Activated naive CD4-positive, alpha-beta T cell treated with anti-CD3 and anti-CD28 coated beads for 36 hours (primary cell): ENCODE data around the gene PSTPIP1. TPM values are rescaled to one million over a fixed set of nuclear protein-coding genes. Genes with fewer than 3 reads are reported as not detected.

Source experiments
- CTCF ChIA-PET: fragments of 350-600 bp; sonication (Branson Sonifier 250); formaldehyde crosslinking; loops from one replicate; lab custom pipeline; 2021; ENCODE audit warnings: antibody characterized with exemption; lab: Charles Lee
- DNase-seq: peaks from one replicate; pipeline ENCODE4 v3.0.0-alpha.2; 2020
- H3K27ac Mint-ChIP-seq: one replicate; pipeline ENCODE4 v1.8.0; 2021; ENCODE audit warnings: mild to moderate bottlenecking, mixed read lengths
- H3K27me3 Mint-ChIP-seq: one replicate; pipeline ENCODE4 v1.8.0; 2021; ENCODE audit warnings: low read depth, mixed read lengths
- H3K36me3 Mint-ChIP-seq: one replicate; pipeline ENCODE4 v1.8.0; 2021; ENCODE audit warnings: low read depth, mixed read lengths
- H3K4me1 Mint-ChIP-seq: one replicate; pipeline ENCODE4 v1.8.0; 2021; ENCODE audit warnings: low read depth, mixed read lengths
- H3K4me3 Mint-ChIP-seq: one replicate; pipeline ENCODE4 v1.8.0; 2021; ENCODE audit warnings: mild to moderate bottlenecking, moderate library complexity, mixed read lengths
- H3K9me3 Mint-ChIP-seq: one replicate; pipeline ENCODE4 v1.8.0; 2021; ENCODE audit warnings: mixed read lengths
- intact Hi-C: fragments of 100-400 bp; cut with micrococcal nuclease; formaldehyde crosslinking; loops from one replicate; pipeline ENCODE4 v1.15.1; 2023
- total RNA-seq, 2 experiments: library from RNA; stranded (reverse); gene quantifications; one replicate each; pipeline ENCODE4 v1.2.3, GENCODE V29; 2021

PSTPIP1 gene
- total RNA-seq, 2 experiments from 2014 or later: 94.2 to 102 TPM

- Mint-ChIP-seq H3K36me3 (no peaks in the 10 kb centered on the region), H3K9me3 (no peaks in the 10 kb centered on the region), H3K27me3 (no peaks in the 10 kb centered on the region), H3K27ac (no peak overlapping the region), H3K4me3 (no peak overlapping the region), H3K4me1 (peaks cover 16% of the 10 kb centered on the region)
- intact Hi-C loops: loop anchor here (5.0 kb wide), 2 partner anchors 172 to 348 kb away; partner anchors contain the start of genes HMG20A and PEAK1
- CTCF ChIA-PET: no interaction called here
- DNase-seq: no peak
These were observed 79.4 kb downstream of the PSTPIP1 start for GRCh38 chr15:77074350-77074749.

GRCh38 chr15:77075528-77075927 is 80.6 kb downstream of the PSTPIP1 start:
- no peak for DNase-seq
- H3K4me1 Mint-ChIP-seq: peaks cover 9% of the 10 kb centered on the region
- H3K4me3 Mint-ChIP-seq: no peak overlapping the region
- H3K27me3 Mint-ChIP-seq: no peaks in the 10 kb centered on the region
- CTCF ChIA-PET: interaction anchor here (0.6 kb wide), 1 partner anchor 1146 kb away, joined by 4 read pairs; no protein-coding TSS in a partner anchor
- no peak overlapping the region for H3K27ac Mint-ChIP-seq
- no peaks in the 10 kb centered on the region for H3K36me3 Mint-ChIP-seq
- H3K9me3 Mint-ChIP-seq: no peaks in the 10 kb centered on the region
- intact Hi-C loops: no loop called here

- Mint-ChIP-seq H3K27me3 (no peaks in the 10 kb centered on the region), H3K9me3 (no peaks in the 10 kb centered on the region), H3K36me3 (no peaks in the 10 kb centered on the region), H3K4me3 (no peak overlapping the region), H3K27ac (no peak overlapping the region), H3K4me1 (peaks cover 5% of the 10 kb centered on the region)
- CTCF ChIA-PET: no interaction called here
- intact Hi-C loops: no loop called here
- no peak for DNase-seq
These were observed 81.5 kb downstream of the PSTPIP1 start for GRCh38 chr15:77076323-77076915.

- CTCF ChIA-PET: interaction anchor here (0.8 to 0.9 kb wide), 2 partner anchors 10 to 108 kb away, joined by 4 read pairs; no protein-coding TSS in a partner anchor
- no peak for DNase-seq
- no peak overlapping the region for H3K27ac Mint-ChIP-seq
These were observed 87.0 kb downstream of the PSTPIP1 start for GRCh38 chr15:77081971-77082370.

GRCh38 chr15:77083381-77084160 is 88.6 kb downstream of the PSTPIP1 start:
- peak overlapping the region; percentile 57 for H3K4me3 Mint-ChIP-seq
- no peaks in the 10 kb centered on the region for H3K9me3 Mint-ChIP-seq
- CTCF ChIA-PET: no interaction called here

More at GRCh38 chr15:77081971-77082370, 87.0 kb downstream of the PSTPIP1 start:
- Mint-ChIP-seq H3K27me3 (no peaks in the 10 kb centered on the region), H3K4me1 (peaks cover 24% of the 10 kb centered on the region), H3K36me3 (no peaks in the 10 kb centered on the region), H3K4me3 (no peak overlapping the region), H3K9me3 (no peaks in the 10 kb centered on the region)
- intact Hi-C loops: no loop called here

GRCh38 chr15:77084436-77084835 is 89.5 kb downstream of the PSTPIP1 start:
- Mint-ChIP-seq H3K4me1 (peaks cover 24% of the 10 kb centered on the region), H3K4me3 (no peak overlapping the region)

More at GRCh38 chr15:77083381-77084160, 88.6 kb downstream of the PSTPIP1 start:
- no peaks in the 10 kb centered on the region for H3K27me3 Mint-ChIP-seq
- H3K36me3 Mint-ChIP-seq: no peaks in the 10 kb centered on the region
- intact Hi-C loops: no loop called here
- no peak overlapping the region for H3K27ac Mint-ChIP-seq
- peaks cover 24% of the 10 kb centered on the region for H3K4me1 Mint-ChIP-seq
- DNase-seq: peak; percentile 75

GRCh38 chr15:77085297-77085696 is 90.4 kb downstream of the PSTPIP1 start:
- Mint-ChIP-seq H3K27me3 (no peaks in the 10 kb centered on the region), H3K4me1 (peaks cover 24% of the 10 kb centered on the region), H3K4me3 (no peak overlapping the region), H3K36me3 (no peaks in the 10 kb centered on the region), H3K27ac (no peak overlapping the region), H3K9me3 (no peaks in the 10 kb centered on the region)
- intact Hi-C loops: no loop called here
- DNase-seq: peak; percentile 38
- CTCF ChIA-PET: interaction anchor here (0.7 to 0.9 kb wide), 2 partner anchors 42 to 112 kb away, joined by 4 to 5 read pairs; no protein-coding TSS in a partner anchor

More at GRCh38 chr15:77084436-77084835, 89.5 kb downstream of the PSTPIP1 start:
- Mint-ChIP-seq H3K9me3 (no peaks in the 10 kb centered on the region), H3K36me3 (no peaks in the 10 kb centered on the region), H3K27ac (no peak overlapping the region), H3K27me3 (no peaks in the 10 kb centered on the region)
- CTCF ChIA-PET: interaction anchor here (0.9 kb wide), 1 partner anchor 111 kb away, joined by 4 read pairs; no protein-coding TSS in a partner anchor
- DNase-seq: no peak
- intact Hi-C loops: no loop called here

Other genes starting within 250 kb of the PSTPIP1 start
- 10 to 100 TPM; 28.5 to 28.9 TPM for gene SCAPER, start 89.8 kb upstream of the PSTPIP1 start, total RNA-seq
- 10 to 100 TPM; 23.7 to 25.2 TPM for gene RCN2, start 63.4 kb upstream of the PSTPIP1 start, total RNA-seq
- 10 to 100 TPM; 21.9 to 24.9 TPM for gene TSPAN3, start 76.0 kb downstream of the PSTPIP1 start, total RNA-seq